ENCODE measurements around the gene CCDC27.

GRCh38 chr1:3821004-3821403 is 68.8 kb downstream of the CCDC27 start:
- TF ChIP-seq, protein P1, sequence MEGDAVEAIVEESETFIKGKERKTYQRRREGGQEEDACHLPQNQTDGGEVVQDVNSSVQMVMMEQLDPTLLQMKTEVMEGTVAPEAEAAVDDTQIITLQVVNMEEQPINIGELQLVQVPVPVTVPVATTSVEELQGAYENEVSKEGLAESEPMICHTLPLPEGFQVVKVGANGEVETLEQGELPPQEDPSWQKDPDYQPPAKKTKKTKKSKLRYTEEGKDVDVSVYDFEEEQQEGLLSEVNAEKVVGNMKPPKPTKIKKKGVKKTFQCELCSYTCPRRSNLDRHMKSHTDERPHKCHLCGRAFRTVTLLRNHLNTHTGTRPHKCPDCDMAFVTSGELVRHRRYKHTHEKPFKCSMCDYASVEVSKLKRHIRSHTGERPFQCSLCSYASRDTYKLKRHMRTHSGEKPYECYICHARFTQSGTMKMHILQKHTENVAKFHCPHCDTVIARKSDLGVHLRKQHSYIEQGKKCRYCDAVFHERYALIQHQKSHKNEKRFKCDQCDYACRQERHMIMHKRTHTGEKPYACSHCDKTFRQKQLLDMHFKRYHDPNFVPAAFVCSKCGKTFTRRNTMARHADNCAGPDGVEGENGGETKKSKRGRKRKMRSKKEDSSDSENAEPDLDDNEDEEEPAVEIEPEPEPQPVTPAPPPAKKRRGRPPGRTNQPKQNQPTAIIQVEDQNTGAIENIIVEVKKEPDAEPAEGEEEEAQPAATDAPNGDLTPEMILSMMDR (IDR thresholded peaks at IDR 0.05), result no peak
- no peak for TF ChIP-seq POLR2A (IDR thresholded peaks at IDR 0.05)

Data from Peyer's patch (tissue), 4 donors.